GM12878 (cell line): ENCODE data around the gene FCHSD2. TPM values are rescaled to one million over a fixed set of nuclear protein-coding genes. Genes with fewer than 3 reads are reported as not detected.

Source experiments
- ATAC-seq: fragments of 200-7000 bp; cut with Tn5 transposase; 3 replicates; pipeline ENCODE4 v1.9.1; 2020; ENCODE audit warnings: mild to moderate bottlenecking, moderate library complexity
- BruUV-seq: library from RNA; stranded (reverse); fragments of 400-500 nt; replicated peaks from 2 replicates; lab custom pipeline; 2021; lab: Mats Ljungman, UMichigan
- CTCF ChIA-PET: fragments of 300-600 bp; sonication (Branson Sonifier 250); formaldehyde crosslinking; extraction: SDS; loops from one replicate; lab custom pipeline; 2021; ENCODE audit warnings: inconsistent platforms; lab: Yijun Ruan, JAX
- POLR2A ChIA-PET: fragments of 350-600 bp; formaldehyde crosslinking; extraction: SDS; loops from one replicate; lab custom pipeline; 2021; ENCODE audit warnings: inconsistent platforms; lab: Charles Lee
- RAD21 ChIA-PET: fragments of 300-600 bp; sonication (Branson Sonifier 250); formaldehyde crosslinking; loops from one replicate; lab custom pipeline; 2023; ENCODE audit warnings: antibody characterized with exemption; ENCODE audit not compliant: unreplicated experiment; lab: Charles Lee
- SMC1A ChIA-PET: fragments of 300-600 bp; sonication (Branson Sonifier 250); formaldehyde crosslinking; loops from one replicate; lab custom pipeline; 2023; ENCODE audit not compliant: unreplicated experiment, uncharacterized antibody; lab: Charles Lee
- DNase-seq: peaks from one replicate; pipeline ENCODE4 v3.0.0-alpha.2; 2011; ENCODE audit warnings: low read depth, low spot score
- FAIRE-seq: peaks from 3 replicates; lab custom pipeline; 2011; peaks lifted over from hg19 to GRCh38; lab: Jason Lieb, UNC
- H2AFZ ChIP-seq: 2 replicates; pipeline ENCODE4 v1.6.0; 2011; ENCODE audit warnings: low read depth, low read length, control low read depth; ENCODE audit not compliant: control insufficient read depth
- H3K27ac ChIP-seq: 2 replicates; pipeline ENCODE4 v1.5.1; 2011; ENCODE audit warnings: control low read depth; ENCODE audit not compliant: control insufficient read depth, insufficient read depth
- H3K27me3 ChIP-seq, 2 experiments: replicated peaks in 1 of 2; 2 replicates each; pipeline versions ENCODE4 v1.6.0 to v1.6.1; 2011; ENCODE audit warnings: low read length in 1 of 2; ENCODE audit not compliant: control insufficient read depth in 2 of 2, insufficient read depth in 2 of 2
- H3K36me3 ChIP-seq, 2 experiments: 2 replicates each; pipeline ENCODE4 v1.5.1; 2011; ENCODE audit warnings: low read length in 1 of 2; ENCODE audit not compliant: control insufficient read depth in 2 of 2, insufficient read depth in 2 of 2
- H3K4me1 ChIP-seq: 2 replicates; pipeline ENCODE4 v1.6.1; 2011; ENCODE audit warnings: mild to moderate bottlenecking, low read length, moderate library complexity, mixed read lengths; ENCODE audit not compliant: control insufficient read depth, insufficient read depth
- H3K4me2 ChIP-seq: 2 replicates; pipeline ENCODE4 v1.6.0; 2011; ENCODE audit warnings: control low read depth; ENCODE audit not compliant: control insufficient read depth, insufficient read depth
- H3K4me3 ChIP-seq: fragments of 200-600 bp; sonication (generic); 2 replicates; pipeline ENCODE4 v1.5.1; 2016
- H3K79me2 ChIP-seq: 2 replicates; pipeline ENCODE4 v1.6.0; 2011; ENCODE audit warnings: low read length; ENCODE audit not compliant: control insufficient read depth, insufficient read depth
- H3K9ac ChIP-seq: 2 replicates; pipeline ENCODE4 v1.8.0; 2011; ENCODE audit warnings: low read length, control low read depth, mixed read lengths; ENCODE audit not compliant: control insufficient read depth, insufficient read depth
- H3K9me3 ChIP-seq: replicated peaks from 3 replicates; pipeline ENCODE4 v1.5.1; 2011; ENCODE audit warnings: mild to moderate bottlenecking, low read length; ENCODE audit not compliant: control insufficient read depth, insufficient read depth
- H4K20me1 ChIP-seq: 2 replicates; pipeline ENCODE4 v1.6.0; 2011; ENCODE audit not compliant: control insufficient read depth, insufficient read depth
- ATF2 ChIP-seq: IDR thresholded peaks from 2 replicates; pipeline ENCODE4 v1.6.1; 2012; ENCODE audit warnings: low read length, inconsistent platforms
- CBX5 ChIP-seq: sonication (generic); IDR thresholded peaks from 2 replicates; pipeline ENCODE4 v1.6.1; 2016; ENCODE audit warnings: low read depth, moderate library complexity, mild to moderate bottlenecking, inconsistent platforms
- FOXK2 ChIP-seq: fragments of 450-650 bp; IDR thresholded peaks from 2 replicates; pipeline ENCODE4 v1.6.1; 2017; ENCODE audit warnings: mild to moderate bottlenecking, moderate library complexity
- IRF3 ChIP-seq: fragments of 450-650 bp; IDR thresholded peaks from 2 replicates; pipeline ENCODE4 v1.6.1; 2014; ENCODE audit warnings: mild to moderate bottlenecking
- NKRF ChIP-seq: fragments of 450-650 bp; conservative IDR thresholded peaks from 2 replicates; pipeline ENCODE4 v1.6.1; 2017; ENCODE audit warnings: mild to moderate bottlenecking, moderate library complexity
- NRF1 ChIP-seq: conservative IDR thresholded peaks from 2 replicates; pipeline ENCODE4 v1.6.1; 2011; ENCODE audit warnings: mild to moderate bottlenecking, low read depth, low read length, improper control_type of control experiment
- PBX3 ChIP-seq: IDR thresholded peaks from 2 replicates; pipeline ENCODE4 v1.6.1; 2011; ENCODE audit warnings: mild to moderate bottlenecking, low read depth, low read length, moderate library complexity; ENCODE audit not compliant: insufficient replicate concordance
- SREBF2 ChIP-seq: IDR thresholded peaks from 2 replicates; pipeline ENCODE4 v1.6.1; 2012; ENCODE audit warnings: mild to moderate bottlenecking, low read length
- ZBTB4 ChIP-seq: fragments of 450-650 bp; formaldehyde crosslinking; IDR thresholded peaks from 2 replicates; pipeline ENCODE4 v1.4.0; 2022; ENCODE audit warnings: mild to moderate bottlenecking, moderate library complexity
- WGBS: methylation state at CpG from one replicate; pipeline ENCODE4 v1.1.6; 2016; ENCODE audit warnings: low lambda C conversion rate; ENCODE audit not compliant: insufficient replicate concordance, insufficient coverage; ENCODE audit errors: missing lambda C conversion rate; 5-methylcytosine and 5-hydroxymethylcytosine counted together
- in situ Hi-C: fragments of 300-500 bp; cut with MboI; formaldehyde crosslinking; loops from 9 replicates; pipeline ENCODE4 v1.14.3; 2018; ENCODE audit warnings: mixed read lengths
- intact Hi-C: fragments of 100-400 bp; cut with micrococcal nuclease; formaldehyde crosslinking; loops from one replicate; pipeline ENCODE4 v1.14.2; 2022; ENCODE audit not compliant: unreplicated experiment
- polyA plus RNA-seq, 11 experiments: library from polyadenylated mRNA; depleted of rRNA in 4 of 11; unstranded in 6 of 11; stranded (reverse) in 5 of 11; fragments of >200 nt; fragmentation: Nextera tagmentation in 4 of 11; fragmentation: Illumina TruSeq in 1 of 11; extraction: Ambion mirVana in 4 of 11; extraction: Trizol in 1 of 11; gene quantifications; 1 replicate in 1 of 11; 2 replicates in 10 of 11; pipeline versions ENCODE4 v1.2.1 to v1.2.3, GENCODE V29; 2011 to 2016; ENCODE audit warnings: inconsistent platforms in 2 of 11, missing spikeins in 2 of 11, low read depth in 1 of 11
- total RNA-seq, 4 experiments: library from RNA; depleted of rRNA in 3 of 4; stranded (reverse); fragments of >200 nt in 3 of 4; fragmentation: Illumina TruSeq in 1 of 4; extraction: Trizol in 1 of 4; gene quantifications; 2 replicates each; pipeline versions ENCODE4 v1.2.1 to v1.2.3, GENCODE V29; 2013 to 2021

The FCHSD2 gene
- total and polyA plus RNA-seq, 10 of the 15 experiments (the other 5 are each of a cell fraction or from before 2014, with no cell fraction given): 13.2 to 89.8 (median 47.8) TPM

- peaks cover 28 to 51% of the 10 kb centered on the region in 2 experiments for H3K36me3 ChIP-seq
Observed at GRCh38 chr11:72840780-72841179, 301.3 kb downstream of the FCHSD2 start.

More at GRCh38 chr11:72840780-72841179, 301.3 kb downstream of the FCHSD2 start:
- H3K9me3 ChIP-seq: no peaks in the 10 kb centered on the region
- no peak for TF ChIP-seq FOXK2
- no peak for TF ChIP-seq ZBTB4 (CRISPR knock-in tag)
- no peak for TF ChIP-seq ATF2
- TF ChIP-seq CBX5: no peak
- TF ChIP-seq IRF3: no peak
- TF ChIP-seq NRF1: no peak
- no peak for TF ChIP-seq SREBF2
- no peak for TF ChIP-seq NKRF
- TF ChIP-seq PBX3: no peak
- intact Hi-C loops: no loop called here
- no peak overlapping the region for H3K9ac ChIP-seq
- H3K4me1 ChIP-seq: no peaks in the 10 kb centered on the region
- in situ Hi-C loops: loop anchor here (25.0 kb wide), 1 partner anchor 347 kb away; no protein-coding TSS in a partner anchor
- H3K4me2 ChIP-seq: no peak overlapping the region
- POLR2A ChIA-PET: interaction anchor here (1.4 to 1.9 kb wide), 2 partner anchors 12 to 25 kb away, joined by 3 to 4 read pairs; no protein-coding TSS in a partner anchor
- H3K79me2 ChIP-seq: no peaks in the 10 kb centered on the region
- no peaks in the 10 kb centered on the region for H4K20me1 ChIP-seq
- no peak for DNase-seq
- WGBS: 97% methylated on average over 4 of the region's 4 CpGs
- H3K27ac ChIP-seq: no peak overlapping the region
- H2AFZ ChIP-seq: no peak overlapping the region
- no TSS peak for BruUV-seq
- RAD21 ChIA-PET: interaction anchor here (0.7 to 1.6 kb wide), 4 partner anchors 335 to 497 kb away, joined by 3 to 6 read pairs (median 4); no protein-coding TSS in a partner anchor
- no peaks in the 10 kb centered on the region for H3K27me3 ChIP-seq
- SMC1A ChIA-PET: interaction anchor here (1.0 to 2.8 kb wide), 4 partner anchors 18 to 337 kb away, joined by 3 to 11 read pairs (median 4); no protein-coding TSS in a partner anchor
- CTCF ChIA-PET: interaction anchor here (0.7 to 2.5 kb wide), 3 partner anchors 9 to 454 kb away, joined by 3 to 13 read pairs (median 3); partner anchors contain the start of gene STARD10
- no peak overlapping the region for H3K4me3 ChIP-seq
- ATAC-seq: no peak
- no peak for FAIRE-seq
